GM23338 (cell line): ENCODE results near the gene NACAD. TPM values are rescaled to one million over a fixed set of nuclear protein-coding genes. Genes with fewer than 3 reads are reported as not detected.

Experiments
- ATAC-seq: fragments of 200-7000 bp; cut with Tn5 transposase; 3 replicates; pipeline ENCODE4 v1.9.1; 2020
- DNase-seq: peaks from one replicate; pipeline ENCODE4 v3.0.0-alpha.2; 2015; ENCODE audit warnings: low spot score
- H2AFZ ChIP-seq: fragments of 200-600 bp; sonication (generic); 2 replicates; pipeline ENCODE4 v1.8.0; 2016; ENCODE audit warnings: antibody characterized with exemption, mild to moderate bottlenecking, moderate library complexity
- H3F3A ChIP-seq: fragments of 200-600 bp; sonication (generic); replicated peaks from 2 replicates; pipeline ENCODE4 v1.8.0; 2017; ENCODE audit warnings: antibody characterized with exemption, mixed run types, low read depth
- H3K27ac ChIP-seq: fragments of 200-600 bp; sonication (generic); 2 replicates; pipeline ENCODE4 v1.6.1; 2016; ENCODE audit warnings: low read depth
- H3K27me3 ChIP-seq: fragments of 200-600 bp; sonication (generic); 2 replicates; pipeline ENCODE4 v1.8.0; 2016; ENCODE audit warnings: mild to moderate bottlenecking, mixed run types, moderate library complexity; ENCODE audit not compliant: insufficient read depth
- H3K36me3 ChIP-seq: fragments of 200-600 bp; sonication (generic); 2 replicates; pipeline ENCODE4 v1.8.0; 2016; ENCODE audit warnings: mild to moderate bottlenecking; ENCODE audit not compliant: insufficient read depth
- H3K4me1 ChIP-seq: fragments of 200-600 bp; sonication (generic); 2 replicates; pipeline ENCODE4 v1.8.0; 2016; ENCODE audit warnings: mild to moderate bottlenecking, moderate library complexity; ENCODE audit not compliant: insufficient read depth
- H3K4me2 ChIP-seq: fragments of 200-600 bp; sonication (generic); 2 replicates; pipeline ENCODE4 v1.7.1; 2017; ENCODE audit warnings: mixed run types
- H3K4me3 ChIP-seq: fragments of 200-600 bp; sonication (generic); 2 replicates; pipeline ENCODE4 v1.6.1; 2016; ENCODE audit warnings: mixed run types
- H3K79me2 ChIP-seq: fragments of 200-600 bp; sonication (generic); replicated peaks from 2 replicates; pipeline ENCODE4 v1.8.0; 2017; ENCODE audit warnings: mild to moderate bottlenecking; ENCODE audit not compliant: insufficient read depth
- H3K9me2 ChIP-seq: fragments of 200-600 bp; sonication (generic); 2 replicates; pipeline ENCODE4 v1.8.0; 2017; ENCODE audit not compliant: insufficient read depth
- H4K20me1 ChIP-seq: fragments of 200-600 bp; sonication (generic); replicated peaks from 2 replicates; pipeline ENCODE4 v1.8.0; 2017; ENCODE audit warnings: mild to moderate bottlenecking; ENCODE audit not compliant: insufficient read depth
- H3K27ac Mint-ChIP-seq: 2 replicates; pipeline ENCODE4 v1.8.0; 2020; ENCODE audit warnings: inconsistent platforms, mild to moderate bottlenecking, moderate library complexity, mixed read lengths
- H3K27me3 Mint-ChIP-seq: 3 replicates; pipeline ENCODE4 v1.8.0; 2022; ENCODE audit warnings: low read depth, mild to moderate bottlenecking, moderate library complexity, mixed read lengths, inconsistent platforms; ENCODE audit not compliant: insufficient read depth, poor library complexity
- H3K36me3 Mint-ChIP-seq: 3 replicates; pipeline ENCODE4 v1.8.0; 2021; ENCODE audit warnings: low read depth, mild to moderate bottlenecking, inconsistent platforms, moderate library complexity, mixed read lengths
- H3K4me1 Mint-ChIP-seq: 3 replicates; pipeline ENCODE4 v1.8.0; 2020; ENCODE audit warnings: mild to moderate bottlenecking, inconsistent platforms, mixed read lengths
- H3K4me3 Mint-ChIP-seq: 3 replicates; pipeline ENCODE4 v1.8.0; 2021; ENCODE audit warnings: moderate library complexity, mild to moderate bottlenecking, inconsistent platforms, mixed read lengths
- H3K9me3 Mint-ChIP-seq: 3 replicates; pipeline ENCODE4 v1.8.0; 2020; ENCODE audit warnings: moderate library complexity, mild to moderate bottlenecking, inconsistent platforms, mixed read lengths
- CTCF ChIP-seq, 2 experiments: fragments of 200-600 bp in 1 of 2; sonication (generic) in 1 of 2; conservative IDR thresholded peaks; 2 replicates each; pipeline versions ENCODE4 v1.5.1 to v1.6.1; 2016 to 2017; ENCODE audit warnings: antibody characterized with exemption in 2 of 2, low read depth in 2 of 2, mild to moderate bottlenecking in 2 of 2, moderate library complexity in 1 of 2
- NANOG ChIP-seq: IDR thresholded peaks from 2 replicates; pipeline ENCODE4 v1.6.1; 2016; ENCODE audit warnings: antibody characterized with exemption, borderline replicate concordance
- REST ChIP-seq: IDR thresholded peaks from one replicate; pipeline ENCODE4 v1.6.1; 2018; ENCODE audit warnings: antibody characterized with exemption; ENCODE audit not compliant: unreplicated experiment
- ZNF331 ChIP-seq: fragments of 250-450 bp; sonication (Bioruptor Pico); IDR thresholded peaks from 2 replicates; pipeline ENCODE4 v1.5.0; 2020; ENCODE audit warnings: low read depth, mild to moderate bottlenecking, moderate library complexity
- polyA plus RNA-seq: library from polyadenylated mRNA; unstranded; fragments of >200 nt; fragmentation: Nextera tagmentation; extraction: Ambion mirVana; gene quantifications from 2 replicates; pipeline ENCODE4 v1.2.1, GENCODE V29; 2016
- total RNA-seq: library from RNA; depleted of rRNA; stranded (reverse); fragments of >200 nt; shearing (Covaris generic); gene quantifications from 2 replicates; pipeline ENCODE4 v1.2.3, GENCODE V29; 2014
- TF ChIP-seq, protein P1 (sequence below): fragments of 250-450 bp; sonication (Bioruptor Pico); IDR thresholded peaks from 2 replicates; pipeline ENCODE4 v1.5.0; 2020; ENCODE audit warnings: mild to moderate bottlenecking, moderate library complexity

The NACAD gene
- total and polyA plus RNA-seq, 2 experiments from 2014 or later = 6.1 to 11.2 TPM

DNA sequence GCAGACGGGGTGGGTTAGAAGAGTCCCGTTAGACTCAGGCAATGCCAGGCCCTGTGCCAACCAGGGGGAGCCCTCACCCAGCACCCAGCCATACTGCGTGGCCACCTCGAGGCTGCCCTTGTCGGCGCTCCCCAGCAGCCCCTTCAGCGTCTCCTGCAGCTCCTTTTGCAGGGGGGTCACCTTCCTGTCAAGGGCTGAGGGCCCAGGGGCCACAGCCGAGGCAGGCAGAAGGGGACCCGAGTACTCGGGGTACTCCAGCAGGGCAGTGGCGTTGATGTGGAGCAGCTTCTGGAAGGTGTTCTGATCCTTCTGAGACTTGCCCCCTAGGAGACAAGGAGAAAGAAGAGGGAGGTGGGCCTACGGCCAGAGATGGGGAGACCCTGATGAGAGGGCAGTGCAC lies 13.0 kb upstream of the NACAD start (continued):
- TF ChIP-seq REST (no peak), NANOG (no peak), ZNF331 (CRISPR knock-in tag) (no peak)

DNA sequence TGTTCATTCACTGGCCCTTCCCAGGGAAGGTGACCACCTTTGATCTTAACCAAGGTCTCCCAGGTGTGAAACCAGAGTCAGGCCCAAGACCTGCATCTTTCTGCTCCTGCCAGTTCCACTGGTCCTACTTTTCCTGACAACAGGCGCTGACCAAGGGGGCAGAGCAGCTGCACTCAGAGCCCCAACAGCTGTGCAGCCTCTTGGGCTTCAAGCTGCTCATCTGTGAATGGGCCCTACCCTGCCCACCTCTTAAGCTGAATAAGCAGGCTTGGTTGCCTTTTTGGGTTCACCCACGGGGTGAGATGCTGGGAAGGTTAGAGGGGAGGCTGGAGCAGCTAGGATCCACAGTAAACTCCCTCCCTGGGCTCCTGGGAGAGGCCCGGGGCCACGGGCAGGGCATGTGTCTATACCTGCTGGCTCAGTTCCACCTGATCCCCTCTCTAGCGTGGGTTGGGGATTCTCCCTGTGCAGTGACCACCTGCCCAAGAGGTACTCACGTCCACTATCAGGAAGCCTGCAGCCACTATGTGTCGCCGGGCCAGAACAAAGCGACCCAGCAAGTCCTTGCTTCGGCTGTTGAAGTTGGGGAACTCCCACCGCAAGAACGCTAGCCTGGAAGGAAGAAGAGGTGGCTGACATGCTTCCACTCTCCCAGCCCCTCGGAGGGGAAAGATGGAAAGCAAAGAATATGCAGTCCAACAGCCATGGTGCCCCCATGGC lies 12.2 kb upstream of the NACAD start:
- Mint-ChIP-seq H3K4me3 (no peak overlapping the region), H3K27ac (no peak overlapping the region), H3K36me3 (peaks cover 63% of the 10 kb centered on the region), H3K9me3 (no peaks in the 10 kb centered on the region; the same call in 2 of the 3 replicates), H3K27me3 (peaks cover 9% of the 10 kb centered on the region), H3K4me1 (no peaks in the 10 kb centered on the region)
- TF ChIP-seq, protein P1, sequence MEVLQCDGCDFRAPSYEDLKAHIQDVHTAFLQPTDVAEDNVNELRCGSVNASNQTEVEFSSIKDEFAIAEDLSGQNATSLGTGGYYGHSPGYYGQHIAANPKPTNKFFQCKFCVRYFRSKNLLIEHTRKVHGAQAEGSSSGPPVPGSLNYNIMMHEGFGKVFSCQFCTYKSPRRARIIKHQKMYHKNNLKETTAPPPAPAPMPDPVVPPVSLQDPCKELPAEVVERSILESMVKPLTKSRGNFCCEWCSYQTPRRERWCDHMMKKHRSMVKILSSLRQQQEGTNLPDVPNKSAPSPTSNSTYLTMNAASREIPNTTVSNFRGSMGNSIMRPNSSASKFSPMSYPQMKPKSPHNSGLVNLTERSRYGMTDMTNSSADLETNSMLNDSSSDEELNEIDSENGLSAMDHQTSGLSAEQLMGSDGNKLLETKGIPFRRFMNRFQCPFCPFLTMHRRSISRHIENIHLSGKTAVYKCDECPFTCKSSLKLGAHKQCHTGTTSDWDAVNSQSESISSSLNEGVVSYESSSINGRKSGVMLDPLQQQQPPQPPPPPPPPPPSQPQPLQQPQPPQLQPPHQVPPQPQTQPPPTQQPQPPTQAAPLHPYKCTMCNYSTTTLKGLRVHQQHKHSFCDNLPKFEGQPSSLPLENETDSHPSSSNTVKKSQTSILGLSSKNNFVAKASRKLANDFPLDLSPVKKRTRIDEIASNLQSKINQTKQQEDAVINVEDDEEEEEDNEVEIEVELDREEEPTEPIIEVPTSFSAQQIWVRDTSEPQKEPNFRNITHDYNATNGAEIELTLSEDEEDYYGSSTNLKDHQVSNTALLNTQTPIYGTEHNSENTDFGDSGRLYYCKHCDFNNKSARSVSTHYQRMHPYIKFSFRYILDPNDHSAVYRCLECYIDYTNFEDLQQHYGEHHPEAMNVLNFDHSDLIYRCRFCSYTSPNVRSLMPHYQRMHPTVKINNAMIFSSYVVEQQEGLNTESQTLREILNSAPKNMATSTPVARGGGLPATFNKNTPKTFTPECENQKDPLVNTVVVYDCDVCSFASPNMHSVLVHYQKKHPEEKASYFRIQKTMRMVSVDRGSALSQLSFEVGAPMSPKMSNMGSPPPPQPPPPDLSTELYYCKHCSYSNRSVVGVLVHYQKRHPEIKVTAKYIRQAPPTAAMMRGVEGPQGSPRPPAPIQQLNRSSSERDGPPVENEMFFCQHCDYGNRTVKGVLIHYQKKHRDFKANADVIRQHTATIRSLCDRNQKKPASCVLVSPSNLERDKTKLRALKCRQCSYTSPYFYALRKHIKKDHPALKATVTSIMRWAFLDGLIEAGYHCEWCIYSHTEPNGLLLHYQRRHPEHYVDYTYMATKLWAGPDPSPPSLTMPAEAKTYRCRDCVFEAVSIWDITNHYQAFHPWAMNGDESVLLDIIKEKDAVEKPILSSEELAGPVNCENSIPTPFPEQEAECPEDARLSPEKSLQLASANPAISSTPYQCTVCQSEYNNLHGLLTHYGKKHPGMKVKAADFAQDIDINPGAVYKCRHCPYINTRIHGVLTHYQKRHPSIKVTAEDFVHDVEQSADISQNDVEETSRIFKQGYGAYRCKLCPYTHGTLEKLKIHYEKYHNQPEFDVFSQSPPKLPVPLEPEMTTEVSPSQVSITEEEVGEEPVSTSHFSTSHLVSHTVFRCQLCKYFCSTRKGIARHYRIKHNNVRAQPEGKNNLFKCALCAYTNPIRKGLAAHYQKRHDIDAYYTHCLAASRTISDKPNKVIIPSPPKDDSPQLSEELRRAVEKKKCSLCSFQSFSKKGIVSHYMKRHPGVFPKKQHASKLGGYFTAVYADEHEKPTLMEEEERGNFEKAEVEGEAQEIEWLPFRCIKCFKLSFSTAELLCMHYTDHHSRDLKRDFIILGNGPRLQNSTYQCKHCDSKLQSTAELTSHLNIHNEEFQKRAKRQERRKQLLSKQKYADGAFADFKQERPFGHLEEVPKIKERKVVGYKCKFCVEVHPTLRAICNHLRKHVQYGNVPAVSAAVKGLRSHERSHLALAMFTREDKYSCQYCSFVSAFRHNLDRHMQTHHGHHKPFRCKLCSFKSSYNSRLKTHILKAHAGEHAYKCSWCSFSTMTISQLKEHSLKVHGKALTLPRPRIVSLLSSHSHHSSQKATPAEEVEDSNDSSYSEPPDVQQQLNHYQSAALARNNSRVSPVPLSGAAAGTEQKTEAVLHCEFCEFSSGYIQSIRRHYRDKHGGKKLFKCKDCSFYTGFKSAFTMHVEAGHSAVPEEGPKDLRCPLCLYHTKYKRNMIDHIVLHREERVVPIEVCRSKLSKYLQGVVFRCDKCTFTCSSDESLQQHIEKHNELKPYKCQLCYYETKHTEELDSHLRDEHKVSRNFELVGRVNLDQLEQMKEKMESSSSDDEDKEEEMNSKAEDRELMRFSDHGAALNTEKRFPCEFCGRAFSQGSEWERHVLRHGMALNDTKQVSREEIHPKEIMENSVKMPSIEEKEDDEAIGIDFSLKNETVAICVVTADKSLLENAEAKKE (CRISPR knock-in tag) = no peak
- TF ChIP-seq REST (no peak), CTCF (conservative IDR thresholded peaks at IDR 0.05; ENCODE audit: low read depth in 2 of 2) (no peak)
- no peaks in the 10 kb centered on the region for H3K4me1 ChIP-seq
- no peak overlapping the region for H3K4me2 ChIP-seq
- H3K4me3 ChIP-seq = no peak overlapping the region
- DNase-seq (no peak), ATAC-seq (no peak)
- H3F3A ChIP-seq = peaks cover 15% of the 10 kb centered on the region; the same call in 1 of the 2 replicates
- 0 out of 2 replicates have a peak, but pooled peaks cover 2% of the 10 kb centered on the region for H3K79me2 ChIP-seq
- H3K36me3 ChIP-seq = peaks cover 29% of the 10 kb centered on the region
- H2AFZ ChIP-seq = no peak overlapping the region
- H3K27ac ChIP-seq = no peak overlapping the region
- no peaks in the 10 kb centered on the region for H3K27me3 ChIP-seq
- no peaks in the 10 kb centered on the region for H3K9me2 ChIP-seq
- peaks cover 23% of the 10 kb centered on the region for H4K20me1 ChIP-seq
